HepG2 (cell line): ENCODE data around the gene SYNM. TPM values are rescaled to one million over a fixed set of nuclear protein-coding genes. Genes with fewer than 3 reads are reported as not detected.

Source experiments
- FOXK2 ChIP-seq: fragments of 450-650 bp; IDR thresholded peaks from 2 replicates; pipeline ENCODE4 v1.6.1; 2016
- HDAC6 ChIP-seq: fragments of 200-600 bp; sonication (generic); IDR thresholded peaks from 2 replicates; pipeline ENCODE4 v1.7.0; 2017; ENCODE audit warnings: mild to moderate bottlenecking, antibody characterized with exemption, low read length, low read depth
- HOXA3 ChIP-seq: sonication (generic); formaldehyde crosslinking; IDR thresholded peaks from 2 replicates; pipeline ENCODE4 v1.5.0; 2020; ENCODE audit warnings: missing genetic modification reagents
- KLF12 ChIP-seq: sonication (generic); formaldehyde crosslinking; IDR thresholded peaks from 2 replicates; pipeline ENCODE4 v1.4.0; 2020; ENCODE audit warnings: missing genetic modification reagents, borderline replicate concordance
- NONO ChIP-seq, 2 experiments: fragments of 450-650 bp in 1 of 2; sonication (generic) in 1 of 2; formaldehyde crosslinking in 1 of 2; IDR thresholded peaks in 1 of 2; conservative IDR thresholded peaks in 1 of 2; 2 replicates each; pipeline versions ENCODE4 v1.6.1 to v1.8.0; 2017 to 2022; ENCODE audit warnings: mild to moderate bottlenecking in 1 of 2, missing genetic modification reagents in 1 of 2, moderate library complexity in 1 of 2
- SP5 ChIP-seq: IDR thresholded peaks from 2 replicates; pipeline ENCODE4 v1.6.1; 2016; ENCODE audit warnings: low read depth, borderline replicate concordance
- WIZ ChIP-seq: sonication (generic); formaldehyde crosslinking; IDR thresholded peaks from 2 replicates; pipeline ENCODE4 v1.5.1; 2020; ENCODE audit warnings: mild to moderate bottlenecking, missing genetic modification reagents
- ZNF350 ChIP-seq: sonication (generic); formaldehyde crosslinking; IDR thresholded peaks from 2 replicates; pipeline ENCODE4 v1.4.0; 2020; ENCODE audit warnings: mild to moderate bottlenecking, low read depth, missing genetic modification reagents, borderline replicate concordance
- ZNF431 ChIP-seq: sonication (generic); formaldehyde crosslinking; IDR thresholded peaks from 2 replicates; pipeline ENCODE4 v1.9.0; 2022; ENCODE audit warnings: missing genetic modification reagents, low read depth, mild to moderate bottlenecking, borderline replicate concordance
- ZNF703 ChIP-seq: sonication (generic); formaldehyde crosslinking; IDR thresholded peaks from 2 replicates; pipeline ENCODE4 v1.5.1; 2020; ENCODE audit warnings: missing genetic modification reagents, mild to moderate bottlenecking, moderate library complexity, borderline replicate concordance
- ZSCAN31 ChIP-seq: sonication (generic); formaldehyde crosslinking; IDR thresholded peaks from 2 replicates; pipeline ENCODE4 v1.5.0; 2020; ENCODE audit warnings: low read depth, mild to moderate bottlenecking, missing genetic modification reagents
- polyA plus RNA-seq, 8 experiments: library from polyadenylated mRNA; depleted of rRNA in 3 of 8; stranded (reverse) in 7 of 8; unstranded in 1 of 8; fragments of >200 nt; fragmentation: Illumina TruSeq in 4 of 8; extraction: Trizol in 4 of 8; gene quantifications; 2 replicates each; pipeline versions ENCODE4 v1.2.1 to v1.2.3, GENCODE V29; 2011 to 2016; ENCODE audit warnings: low read depth in 4 of 8, missing spikeins in 1 of 8, mixed read lengths in 1 of 8; ENCODE audit not compliant: insufficient read depth in 1 of 8
- total RNA-seq, 5 experiments: library from RNA; depleted of rRNA; stranded (reverse); fragments of >200 nt; fragmentation: Illumina TruSeq; extraction: Trizol; gene quantifications; 2 replicates each; pipeline ENCODE4 v1.2.3, GENCODE V29; 2016; ENCODE audit warnings: low read depth in 1 of 5
- TF ChIP-seq, protein P1 (sequence below): sonication (generic); formaldehyde crosslinking; IDR thresholded peaks from 2 replicates; pipeline ENCODE4 v1.4.0; 2020; ENCODE audit warnings: mild to moderate bottlenecking, missing genetic modification reagents
- TF ChIP-seq, protein P2 (sequence below): sonication (generic); formaldehyde crosslinking; IDR thresholded peaks from 2 replicates; pipeline ENCODE4 v1.5.1; 2020; ENCODE audit warnings: missing genetic modification reagents, mild to moderate bottlenecking, borderline replicate concordance
- TF ChIP-seq, protein P3 (sequence below): sonication (generic); formaldehyde crosslinking; IDR thresholded peaks from 2 replicates; pipeline ENCODE4 v1.5.0; 2020; ENCODE audit warnings: mild to moderate bottlenecking, low read depth, missing genetic modification reagents, borderline replicate concordance
- TF ChIP-seq, protein P4 (sequence below): sonication (generic); formaldehyde crosslinking; IDR thresholded peaks from 2 replicates; pipeline ENCODE4 v1.4.0; 2020; ENCODE audit warnings: missing genetic modification reagents

SYNM gene
- total and polyA plus RNA-seq, 2 of the 13 experiments (the other 11 are each of a cell fraction or from before 2014, with no cell fraction given) = 1.1 to 3.7 TPM

DNA sequence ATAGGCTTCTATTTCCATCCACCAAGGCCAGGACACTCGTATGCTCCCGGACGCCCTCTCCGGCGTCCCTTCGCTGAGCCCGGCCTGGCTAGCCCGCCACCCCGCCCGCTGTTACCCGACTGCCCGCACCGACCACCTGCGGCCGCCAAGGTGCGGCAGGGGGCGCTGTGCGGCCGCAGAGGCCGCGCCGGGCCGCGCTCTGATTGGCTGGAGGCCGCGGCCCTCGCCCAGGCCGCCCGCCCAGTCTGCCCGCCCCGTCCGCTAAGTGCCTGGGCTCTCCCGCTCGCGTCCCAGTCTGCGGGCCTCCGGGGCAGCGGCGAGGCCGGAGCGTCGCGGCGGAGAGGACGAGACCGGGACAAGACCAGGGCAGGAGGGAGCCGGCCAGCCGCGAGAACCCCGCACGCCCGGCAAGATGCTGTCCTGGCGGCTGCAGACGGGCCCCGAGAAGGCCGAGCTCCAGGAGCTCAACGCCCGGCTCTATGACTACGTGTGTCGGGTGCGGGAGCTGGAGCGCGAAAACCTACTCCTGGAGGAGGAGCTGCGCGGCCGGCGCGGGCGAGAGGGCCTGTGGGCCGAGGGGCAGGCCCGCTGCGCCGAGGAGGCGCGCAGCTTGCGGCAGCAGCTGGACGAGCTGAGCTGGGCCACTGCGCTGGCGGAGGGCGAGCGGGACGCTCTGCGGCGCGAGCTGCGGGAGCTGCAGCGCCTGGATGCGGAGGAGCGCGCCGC lies at the start of gene SYNM (continued):
- TF ChIP-seq, protein P1, sequence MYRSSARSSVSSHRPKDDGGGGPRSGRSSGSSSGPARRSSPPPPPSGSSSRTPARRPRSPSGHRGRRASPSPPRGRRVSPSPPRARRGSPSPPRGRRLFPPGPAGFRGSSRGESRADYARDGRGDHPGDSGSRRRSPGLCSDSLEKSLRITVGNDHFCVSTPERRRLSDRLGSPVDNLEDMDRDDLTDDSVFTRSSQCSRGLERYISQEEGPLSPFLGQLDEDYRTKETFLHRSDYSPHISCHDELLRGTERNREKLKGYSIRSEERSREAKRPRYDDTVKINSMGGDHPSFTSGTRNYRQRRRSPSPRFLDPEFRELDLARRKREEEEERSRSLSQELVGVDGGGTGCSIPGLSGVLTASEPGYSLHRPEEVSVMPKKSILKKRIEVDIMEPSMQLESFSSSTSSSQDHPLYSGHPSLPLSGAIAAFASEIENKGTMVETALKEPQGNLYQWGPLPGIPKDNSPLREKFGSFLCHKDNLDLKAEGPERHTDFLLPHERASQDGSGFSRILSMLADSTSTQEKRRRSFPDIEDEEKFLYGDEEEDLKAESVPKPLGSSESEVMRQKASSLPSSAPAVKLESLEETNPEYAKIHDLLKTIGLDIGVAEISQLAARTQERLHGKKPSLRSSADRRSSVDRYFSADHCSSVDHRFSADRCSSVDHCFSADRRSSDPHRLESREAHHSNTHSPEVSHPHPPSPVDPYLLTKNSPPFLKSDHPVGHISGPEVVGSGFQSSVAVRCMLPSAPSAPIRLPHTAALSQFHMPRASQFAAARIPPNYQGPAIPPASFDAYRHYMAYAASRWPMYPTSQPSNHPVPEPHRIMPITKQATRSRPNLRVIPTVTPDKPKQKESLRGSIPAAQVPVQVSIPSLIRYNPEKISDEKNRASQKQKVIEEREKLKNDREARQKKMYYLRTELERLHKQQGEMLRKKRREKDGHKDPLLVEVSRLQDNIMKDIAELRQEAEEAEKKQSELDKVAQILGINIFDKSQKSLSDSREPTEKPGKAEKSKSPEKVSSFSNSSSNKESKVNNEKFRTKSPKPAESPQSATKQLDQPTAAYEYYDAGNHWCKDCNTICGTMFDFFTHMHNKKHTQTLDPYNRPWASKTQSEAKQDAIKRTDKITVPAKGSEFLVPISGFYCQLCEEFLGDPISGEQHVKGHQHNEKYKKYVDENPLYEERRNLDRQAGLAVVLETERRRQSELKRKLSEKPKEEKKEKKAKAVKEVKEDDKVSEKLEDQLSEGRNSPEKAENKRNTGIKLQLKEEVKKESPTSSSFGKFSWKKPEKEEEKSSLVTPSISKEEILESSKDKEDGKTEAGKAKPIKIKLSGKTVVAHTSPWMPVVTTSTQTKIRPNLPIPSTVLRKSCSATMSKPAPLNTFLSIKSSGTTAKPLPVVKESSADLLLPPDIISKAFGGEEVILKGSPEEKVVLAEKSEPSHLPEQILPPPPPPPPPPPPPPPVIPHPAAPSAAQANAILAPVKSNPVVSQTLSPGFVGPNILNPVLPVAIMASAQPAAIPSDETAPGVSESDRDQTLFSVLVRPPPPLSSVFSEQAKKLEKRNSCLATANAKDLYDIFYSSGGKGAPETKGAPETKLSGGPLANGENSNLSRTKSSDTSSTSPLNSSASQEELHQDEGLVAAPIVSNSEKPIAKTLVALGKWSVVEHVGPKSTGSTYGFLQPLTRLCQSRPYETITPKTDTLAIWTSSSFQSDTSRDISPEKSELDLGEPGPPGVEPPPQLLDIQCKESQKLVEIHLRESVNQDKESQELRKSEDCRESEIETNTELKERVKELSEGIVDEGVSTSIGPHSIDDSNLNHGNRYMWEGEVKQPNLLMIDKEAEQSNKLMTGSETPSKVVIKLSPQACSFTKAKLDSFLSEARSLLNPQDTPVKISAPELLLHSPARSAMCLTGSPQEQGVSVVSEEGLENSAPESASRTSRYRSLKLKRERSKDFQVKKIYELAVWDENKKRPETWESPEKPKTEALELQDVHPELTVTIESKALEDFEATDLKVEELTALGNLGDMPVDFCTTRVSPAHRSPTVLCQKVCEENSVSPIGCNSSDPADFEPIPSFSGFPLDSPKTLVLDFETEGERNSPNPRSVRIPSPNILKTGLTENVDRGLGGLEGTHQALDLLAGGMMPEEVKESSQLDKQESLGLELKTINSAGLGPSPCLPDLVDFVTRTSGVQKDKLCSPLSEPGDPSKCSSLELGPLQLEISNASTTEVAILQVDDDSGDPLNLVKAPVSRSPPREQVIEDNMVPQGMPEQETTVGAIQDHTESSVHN (CRISPR knock-in tag) = no peak
- TF ChIP-seq, protein P2, sequence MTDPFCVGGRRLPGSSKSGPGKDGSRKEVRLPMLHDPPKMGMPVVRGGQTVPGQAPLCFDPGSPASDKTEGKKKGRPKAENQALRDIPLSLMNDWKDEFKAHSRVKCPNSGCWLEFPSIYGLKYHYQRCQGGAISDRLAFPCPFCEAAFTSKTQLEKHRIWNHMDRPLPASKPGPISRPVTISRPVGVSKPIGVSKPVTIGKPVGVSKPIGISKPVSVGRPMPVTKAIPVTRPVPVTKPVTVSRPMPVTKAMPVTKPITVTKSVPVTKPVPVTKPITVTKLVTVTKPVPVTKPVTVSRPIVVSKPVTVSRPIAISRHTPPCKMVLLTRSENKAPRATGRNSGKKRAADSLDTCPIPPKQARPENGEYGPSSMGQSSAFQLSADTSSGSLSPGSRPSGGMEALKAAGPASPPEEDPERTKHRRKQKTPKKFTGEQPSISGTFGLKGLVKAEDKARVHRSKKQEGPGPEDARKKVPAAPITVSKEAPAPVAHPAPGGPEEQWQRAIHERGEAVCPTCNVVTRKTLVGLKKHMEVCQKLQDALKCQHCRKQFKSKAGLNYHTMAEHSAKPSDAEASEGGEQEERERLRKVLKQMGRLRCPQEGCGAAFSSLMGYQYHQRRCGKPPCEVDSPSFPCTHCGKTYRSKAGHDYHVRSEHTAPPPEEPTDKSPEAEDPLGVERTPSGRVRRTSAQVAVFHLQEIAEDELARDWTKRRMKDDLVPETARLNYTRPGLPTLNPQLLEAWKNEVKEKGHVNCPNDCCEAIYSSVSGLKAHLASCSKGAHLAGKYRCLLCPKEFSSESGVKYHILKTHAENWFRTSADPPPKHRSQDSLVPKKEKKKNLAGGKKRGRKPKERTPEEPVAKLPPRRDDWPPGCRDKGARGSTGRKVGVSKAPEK (CRISPR knock-in tag) = no peak
- TF ChIP-seq WIZ (CRISPR knock-in tag) (0 out of 2 replicates have a peak, but pooled peaks have one; percentile 29), ZNF703 (CRISPR knock-in tag) (no peak), FOXK2 (no peak), KLF12 (CRISPR knock-in tag) (peak; percentile 56; the same call in 1 of the 2 replicates), ZNF350 (CRISPR knock-in tag) (no peak), NONO (IDR thresholded peaks at IDR 0.05) (no peak), NONO (CRISPR knock-in tag; conservative IDR thresholded peaks at IDR 0.05) (0 out of 2 replicates have a peak, but pooled peaks have one; percentile 23), ZNF431 (CRISPR knock-in tag) (0 out of 2 replicates have a peak, but pooled peaks have one; percentile 43), ZSCAN31 (CRISPR knock-in tag) (peak; percentile 76), HOXA3 (CRISPR knock-in tag) (0 out of 2 replicates have a peak, but pooled peaks have one; percentile 77), SP5 (CRISPR knock-in tag) (peak; percentile 12; the same call in 1 of the 2 replicates), HDAC6 (no peak)
- TF ChIP-seq, protein P3, sequence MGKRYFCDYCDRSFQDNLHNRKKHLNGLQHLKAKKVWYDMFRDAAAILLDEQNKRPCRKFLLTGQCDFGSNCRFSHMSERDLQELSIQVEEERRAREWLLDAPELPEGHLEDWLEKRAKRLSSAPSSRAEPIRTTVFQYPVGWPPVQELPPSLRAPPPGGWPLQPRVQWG = no peak
- TF ChIP-seq, protein P4, sequence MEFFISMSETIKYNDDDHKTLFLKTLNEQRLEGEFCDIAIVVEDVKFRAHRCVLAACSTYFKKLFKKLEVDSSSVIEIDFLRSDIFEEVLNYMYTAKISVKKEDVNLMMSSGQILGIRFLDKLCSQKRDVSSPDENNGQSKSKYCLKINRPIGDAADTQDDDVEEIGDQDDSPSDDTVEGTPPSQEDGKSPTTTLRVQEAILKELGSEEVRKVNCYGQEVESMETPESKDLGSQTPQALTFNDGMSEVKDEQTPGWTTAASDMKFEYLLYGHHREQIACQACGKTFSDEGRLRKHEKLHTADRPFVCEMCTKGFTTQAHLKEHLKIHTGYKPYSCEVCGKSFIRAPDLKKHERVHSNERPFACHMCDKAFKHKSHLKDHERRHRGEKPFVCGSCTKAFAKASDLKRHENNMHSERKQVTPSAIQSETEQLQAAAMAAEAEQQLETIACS (CRISPR knock-in tag) = peak; percentile 43; the same call in 1 of the 2 replicates
